DMS53 treated with DMSO at 0.1 percent for 48 hours (cell line): ENCODE results near the gene SPTBN2.
A peak's percentile ranks its signal among the peaks of the same experiment; 100 is the strongest.
"Not testable (repeated sequence)": the region's sequence is repeated elsewhere in the genome, so short reads cannot be mapped to it uniquely, and the experiment has no call there.

Source experiments
- DNase-seq: peaks from one replicate; lab custom pipeline; 2025; ENCODE audit not compliant: unreplicated experiment; lab: John Stamatoyannopoulos, UW

The SPTBN2 gene

DNA sequence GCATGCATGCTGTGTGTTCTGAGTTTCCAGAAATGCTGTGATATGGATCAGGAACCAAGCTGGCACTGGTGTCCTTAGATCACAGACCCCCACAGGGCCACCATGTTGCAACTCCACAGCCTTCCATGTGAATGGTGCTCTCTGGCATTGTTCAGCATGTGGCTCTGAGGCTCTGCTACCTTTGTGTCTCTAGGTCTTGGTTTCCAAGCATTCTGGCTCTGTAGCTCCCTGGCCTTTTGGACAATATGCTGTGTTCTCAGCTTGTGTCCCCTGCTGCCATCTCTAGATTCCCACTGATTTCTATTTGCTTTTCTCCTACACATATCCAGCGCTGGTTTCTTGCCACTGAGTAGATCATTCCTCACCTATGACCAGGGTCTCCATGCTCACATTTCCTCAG is 3.9 kb downstream of the SPTBN2 start:
- no peak for DNase-seq

DNA sequence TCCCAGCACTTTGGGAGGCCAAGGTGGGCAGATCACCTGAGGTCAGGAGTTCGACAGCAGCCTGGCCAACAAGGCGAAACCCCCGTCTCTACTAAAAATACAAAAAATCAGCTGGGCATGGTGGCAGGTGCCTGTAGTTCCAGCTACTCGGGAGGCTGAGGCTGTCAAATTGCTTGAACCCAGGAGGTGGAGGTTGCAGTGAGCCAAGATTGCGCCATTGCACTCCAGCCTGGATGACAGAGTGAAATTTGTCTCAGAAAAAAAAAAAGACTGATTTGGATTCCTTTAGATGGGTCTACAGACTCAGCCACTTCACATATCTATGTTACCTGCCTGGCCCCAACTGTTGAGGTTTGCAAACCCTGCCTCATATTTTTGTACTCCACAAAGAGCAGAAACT is 4.8 kb downstream of the SPTBN2 start:
- not testable (repeated sequence) for DNase-seq

DNA sequence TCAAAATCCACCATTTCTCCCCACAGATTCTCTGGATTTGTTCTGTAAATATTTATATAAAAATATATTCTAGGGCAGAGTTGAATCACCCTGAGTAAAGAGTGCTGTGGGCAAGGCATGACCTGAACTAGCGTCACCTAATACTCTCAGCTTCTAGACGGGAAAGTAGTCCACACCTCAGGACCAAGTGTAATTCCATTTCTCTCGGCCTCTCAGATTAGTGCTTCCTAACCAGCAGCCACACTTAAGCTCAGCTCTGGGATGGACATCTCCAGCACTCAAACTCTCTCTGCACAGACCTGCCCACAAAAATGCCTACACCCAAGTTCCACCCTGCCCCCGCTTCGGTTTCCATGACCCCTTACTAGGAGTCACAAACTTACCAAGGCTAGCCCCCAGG is 5.3 kb downstream of the SPTBN2 start:
- no peak for DNase-seq

DNA sequence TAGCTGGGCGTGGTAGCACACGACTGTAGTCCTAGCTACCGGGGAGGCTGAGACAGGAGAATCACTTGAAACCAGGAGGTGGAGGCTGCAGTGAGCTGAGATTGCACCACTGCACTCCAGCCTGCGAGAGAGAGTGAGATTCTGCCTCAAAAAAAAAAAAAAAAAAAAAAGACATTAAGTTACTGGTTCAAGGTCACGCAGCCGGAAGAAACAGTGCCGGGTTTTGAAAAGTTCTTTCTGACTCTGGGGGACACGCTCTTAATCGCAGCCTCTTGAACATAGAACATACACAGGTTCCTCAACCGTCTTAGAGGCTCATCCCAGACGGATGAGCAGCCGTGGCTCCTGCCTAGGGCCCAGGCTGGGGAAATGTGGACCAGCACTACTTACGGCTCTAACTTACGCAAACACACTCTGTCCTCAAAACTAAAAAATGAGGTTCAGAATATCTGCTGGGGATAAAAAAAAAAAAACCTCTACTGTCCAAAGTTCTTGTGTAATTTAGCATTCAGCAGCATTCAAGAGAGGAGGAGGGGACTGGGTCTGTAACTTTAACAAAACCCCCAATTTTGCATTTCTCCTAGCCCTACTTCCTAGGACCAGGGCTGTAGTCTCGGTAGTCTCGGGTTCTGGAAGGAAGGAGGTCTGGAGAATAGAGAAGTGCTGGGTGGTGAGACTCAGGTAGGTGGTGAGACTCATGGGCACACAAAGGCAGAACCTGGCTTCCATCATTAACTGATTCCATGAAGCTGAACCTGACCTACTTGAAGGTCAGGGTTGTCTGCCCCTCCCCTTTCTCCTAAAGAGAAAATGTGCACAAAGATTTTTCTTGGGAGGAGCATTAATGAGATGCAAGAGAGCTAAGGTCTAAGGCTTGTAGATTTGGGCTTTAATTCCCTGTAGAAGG is 6.0 kb downstream of the SPTBN2 start:
- no peak for DNase-seq

DNA sequence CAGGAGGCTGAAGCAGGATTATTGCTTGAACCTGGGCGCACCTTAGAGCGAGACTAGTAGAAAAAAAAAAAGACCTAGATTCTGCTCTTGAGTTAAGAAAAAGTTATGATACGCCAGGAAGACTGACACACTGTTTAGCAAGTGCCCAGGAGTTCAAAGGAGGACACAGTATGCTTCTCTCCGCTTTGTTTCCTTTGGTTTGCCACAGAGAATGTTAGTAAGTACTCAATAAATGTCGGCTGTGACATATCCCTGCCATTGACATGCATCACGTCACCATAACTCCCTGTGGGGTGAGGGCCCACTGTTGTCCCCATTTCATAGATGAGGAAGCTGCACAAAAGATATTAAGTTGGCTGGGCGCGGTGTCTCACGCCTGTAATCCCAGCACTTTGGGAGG is 7.1 kb downstream of the SPTBN2 start:
- no peak for DNase-seq

DNA sequence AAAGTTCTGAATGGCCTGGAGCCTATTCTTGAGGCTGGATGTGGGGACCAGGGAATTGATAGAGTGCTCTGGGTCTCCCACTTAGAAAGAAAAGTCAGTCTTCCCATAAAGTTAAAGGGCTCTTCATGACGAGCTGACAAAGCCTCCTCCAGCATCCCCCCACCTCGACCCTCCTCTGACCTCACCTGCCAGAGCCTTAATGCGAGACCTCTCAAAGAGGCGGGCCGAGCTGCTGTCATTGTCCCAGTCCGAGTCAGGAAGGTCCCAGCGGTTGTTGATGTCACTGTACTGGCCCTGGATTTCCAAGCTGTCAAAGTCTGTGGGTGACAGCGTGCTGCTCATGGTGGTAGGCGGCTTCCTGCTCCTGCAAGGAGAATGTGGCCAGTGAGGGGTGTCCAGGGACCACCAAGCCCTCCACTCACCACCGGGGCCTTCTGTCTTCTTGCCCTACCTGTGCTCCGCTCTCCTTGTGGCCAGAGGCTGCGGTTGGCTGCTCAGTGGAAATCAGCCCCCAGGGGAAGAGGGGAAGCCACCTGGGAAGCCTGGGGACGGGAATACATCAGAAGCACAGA is 8.0 kb downstream of the SPTBN2 start:
- no peak for DNase-seq

DNA sequence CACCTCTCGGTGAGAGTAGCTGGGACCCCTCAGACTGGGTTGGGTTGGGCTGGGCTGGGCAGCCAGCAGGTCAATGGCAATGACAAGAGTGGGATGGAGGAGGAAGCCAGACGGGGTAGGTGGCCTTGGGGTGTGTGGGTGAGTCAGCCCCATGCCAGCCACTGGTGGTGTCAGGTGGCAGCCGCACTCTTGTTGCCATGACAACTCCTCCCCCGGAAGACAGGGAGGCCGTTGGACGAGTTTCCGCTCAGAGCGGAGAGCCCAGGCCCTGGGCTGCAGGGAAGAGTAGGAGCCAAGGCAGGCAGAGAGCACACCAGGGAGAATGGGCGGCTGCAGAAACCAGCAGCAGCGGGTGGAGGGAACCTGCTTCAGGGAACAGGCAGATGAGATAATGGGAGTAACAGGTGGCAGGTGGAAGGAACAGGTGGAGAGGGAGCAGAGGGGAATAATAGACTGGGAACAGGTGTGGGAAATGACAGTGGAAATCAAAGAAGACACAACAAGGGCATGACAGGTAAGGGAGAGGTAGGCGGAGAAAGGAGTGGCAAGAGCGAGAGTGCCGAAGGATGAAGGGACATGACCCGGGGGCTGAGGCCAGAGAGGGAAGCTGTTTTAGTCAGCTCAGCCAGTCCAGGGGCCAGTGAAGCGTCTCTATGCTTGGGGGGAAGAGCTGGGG is 8.7 kb downstream of the SPTBN2 start:
- DNase-seq, result peak; percentile 98

DNA sequence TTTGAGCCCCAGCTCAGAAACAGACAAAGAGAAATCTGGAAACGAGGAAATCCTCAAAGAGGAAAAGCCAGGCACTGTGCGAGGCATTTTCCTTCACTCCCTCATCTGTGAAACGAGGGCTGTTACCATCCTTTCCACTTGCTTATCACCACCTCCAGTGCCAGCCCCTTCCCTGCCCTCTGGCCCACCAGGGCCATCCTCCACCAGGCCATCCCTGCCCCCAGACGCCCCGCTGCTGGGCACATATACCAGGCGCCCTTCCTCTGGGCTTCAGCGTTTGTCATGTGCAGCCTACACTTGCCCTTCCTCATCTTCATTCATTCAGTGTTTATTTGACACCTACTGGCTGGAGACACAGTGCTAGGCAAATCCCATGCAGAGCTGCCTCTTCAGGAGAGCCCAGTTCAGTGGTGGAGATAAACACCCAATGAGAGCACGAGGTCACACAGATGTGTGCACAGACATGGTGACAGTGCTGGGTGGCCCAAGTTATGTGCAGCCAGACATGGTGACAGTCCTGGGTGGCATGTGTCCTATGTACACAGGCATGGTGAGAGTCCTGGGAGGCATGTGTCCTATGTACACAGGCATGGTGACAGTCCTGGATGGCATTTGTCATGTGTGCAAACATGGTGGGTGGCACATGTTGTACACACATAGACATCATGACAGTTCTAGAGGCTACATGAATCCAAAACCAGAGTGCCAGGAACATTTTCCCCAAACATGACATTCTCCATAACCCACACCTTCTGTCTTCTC is 9.7 kb downstream of the SPTBN2 start:
- no peak for DNase-seq

DNA sequence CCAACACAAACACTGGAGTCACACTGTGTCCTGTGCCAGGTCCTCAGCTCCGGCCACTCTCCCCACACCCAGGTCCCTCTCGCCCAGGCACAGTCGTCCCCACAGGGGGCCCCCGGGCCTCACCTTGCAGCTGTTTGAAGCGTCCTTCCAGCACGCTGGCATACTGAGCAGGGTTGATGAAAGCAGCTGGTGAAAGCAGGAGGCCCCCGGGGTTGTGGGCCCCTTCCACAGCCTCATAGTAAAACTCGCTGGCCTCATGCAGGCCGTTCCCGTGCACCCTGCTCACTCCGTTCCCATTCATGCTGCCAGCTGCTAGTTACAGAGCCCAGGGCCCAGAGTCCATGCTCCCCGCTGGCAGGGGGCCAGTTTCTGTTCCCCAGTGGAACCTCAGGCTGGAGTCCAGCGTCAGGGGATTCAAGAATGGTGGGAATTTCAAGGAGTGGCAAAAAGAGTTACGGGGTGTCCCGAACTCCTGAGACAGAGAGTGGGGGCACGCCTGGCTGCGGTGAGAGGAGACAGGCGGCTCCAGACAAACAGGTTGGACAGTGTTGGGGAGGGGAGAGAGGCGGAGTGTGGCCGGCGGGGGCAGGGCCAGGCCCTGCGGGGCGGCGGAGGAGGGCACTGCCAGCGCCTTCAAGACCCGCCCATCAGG is 10.6 kb downstream of the SPTBN2 start:
- DNase-seq, result no peak

DNA sequence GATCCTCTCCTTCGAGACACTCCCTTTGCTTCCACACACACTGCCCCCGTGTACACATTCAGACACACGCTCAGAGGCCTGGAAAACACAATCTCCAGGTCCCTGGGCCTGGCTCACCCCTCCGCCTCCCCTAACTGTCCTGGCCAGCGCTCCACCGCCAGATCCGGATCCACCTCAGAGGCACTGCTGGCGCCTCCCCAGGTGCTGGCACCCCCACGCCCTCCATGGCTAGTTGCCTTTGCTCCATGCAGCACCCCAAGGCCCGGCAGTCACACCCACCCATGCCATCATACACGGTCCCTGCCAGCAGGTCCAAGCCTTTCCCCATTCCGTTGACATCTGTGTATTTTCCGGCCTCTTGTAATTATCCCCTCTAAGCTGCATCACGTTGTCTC is 11.1 kb downstream of the SPTBN2 start:
- no peak for DNase-seq

DNA sequence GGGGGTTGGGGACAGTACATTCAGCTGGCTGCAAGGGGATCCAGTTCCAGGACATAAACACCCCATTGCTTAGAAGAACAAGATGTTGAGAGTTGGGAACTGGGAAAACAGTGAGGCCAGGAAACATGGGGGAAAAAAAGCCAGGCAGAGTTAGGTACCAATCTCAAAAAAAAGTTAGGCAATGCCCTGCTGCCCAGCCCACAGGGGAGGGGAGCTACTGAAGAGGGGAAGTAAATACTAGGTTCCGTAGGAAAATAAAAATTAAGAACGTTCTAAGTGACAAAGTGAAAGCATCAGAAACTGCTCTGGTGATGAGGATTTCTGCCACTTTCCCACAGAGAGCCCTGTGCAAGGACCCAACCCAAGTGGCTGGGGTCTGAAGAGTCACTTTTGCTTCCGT is 12.0 kb downstream of the SPTBN2 start:
- DNase-seq, result no peak

DNA sequence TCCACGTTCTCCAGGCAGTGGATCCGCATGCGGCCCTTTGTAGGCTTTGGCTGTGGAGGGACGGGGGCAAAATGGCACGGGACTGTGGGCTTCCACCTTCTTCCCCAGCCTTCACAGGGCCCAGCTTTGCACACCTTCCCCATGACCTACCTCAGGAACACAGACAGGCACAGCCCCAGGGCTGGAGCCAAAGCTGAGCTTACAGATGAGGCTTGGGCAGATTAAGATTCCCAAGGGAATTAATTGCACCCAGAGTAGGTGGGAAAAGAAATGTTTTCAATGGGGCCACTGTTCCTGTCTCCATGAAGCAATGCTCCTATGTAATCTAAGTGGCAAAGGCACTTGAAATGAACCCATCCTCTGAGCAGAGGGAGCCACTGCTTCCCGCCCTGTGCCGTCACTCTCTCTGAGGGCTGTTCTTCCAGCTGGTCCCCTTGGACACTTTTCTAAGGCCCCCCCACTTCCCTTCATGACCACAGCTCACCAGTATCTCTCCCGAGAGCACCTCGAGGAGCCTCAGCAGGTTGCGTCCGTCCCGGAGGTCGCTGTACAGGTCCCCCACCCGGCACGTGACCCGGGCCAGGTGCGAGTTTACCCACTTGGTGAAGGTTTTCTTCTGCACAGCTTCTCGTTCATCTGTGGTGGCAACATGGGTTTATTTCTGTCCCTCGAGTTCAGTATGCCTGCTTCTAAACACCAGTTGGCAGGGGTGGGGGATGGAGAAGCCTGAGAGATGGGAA is 13.5 kb downstream of the SPTBN2 start:
- DNase-seq, result no peak

DNA sequence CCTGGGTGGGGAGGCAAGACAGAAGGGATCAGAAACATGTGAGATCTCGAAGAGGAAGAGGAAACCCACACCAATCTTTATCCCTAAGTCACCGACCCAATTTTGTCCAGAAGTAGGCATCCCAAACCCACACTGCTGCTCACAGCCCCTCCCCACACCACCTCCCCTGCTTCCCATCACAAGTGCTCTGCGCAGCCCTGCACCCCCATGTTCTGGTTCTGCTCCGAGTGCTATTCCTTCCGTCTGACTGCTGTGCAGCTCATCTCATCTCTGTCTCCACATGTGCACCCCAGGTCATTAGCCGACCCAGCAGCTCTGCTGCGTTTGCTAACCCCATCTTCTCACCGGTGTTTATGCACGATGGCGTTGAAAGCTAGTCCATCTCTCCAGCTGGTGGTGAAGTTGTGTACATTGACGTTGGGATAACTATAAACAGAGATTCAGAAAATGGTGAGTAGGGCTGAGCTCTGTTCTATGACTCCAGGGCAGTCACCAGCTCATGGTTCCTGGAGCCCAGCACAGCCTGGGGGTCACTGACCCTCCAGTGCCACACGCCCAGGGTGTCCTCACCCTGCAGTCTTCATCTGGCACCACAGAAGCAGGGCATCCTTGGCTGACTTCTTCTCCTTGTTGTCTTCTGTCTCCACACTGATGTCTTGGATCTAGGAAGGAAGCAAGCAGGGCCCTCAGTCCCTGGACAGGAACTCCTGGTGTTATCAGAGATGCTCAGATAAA is 15.1 kb downstream of the SPTBN2 start:
- no peak for DNase-seq

DNA sequence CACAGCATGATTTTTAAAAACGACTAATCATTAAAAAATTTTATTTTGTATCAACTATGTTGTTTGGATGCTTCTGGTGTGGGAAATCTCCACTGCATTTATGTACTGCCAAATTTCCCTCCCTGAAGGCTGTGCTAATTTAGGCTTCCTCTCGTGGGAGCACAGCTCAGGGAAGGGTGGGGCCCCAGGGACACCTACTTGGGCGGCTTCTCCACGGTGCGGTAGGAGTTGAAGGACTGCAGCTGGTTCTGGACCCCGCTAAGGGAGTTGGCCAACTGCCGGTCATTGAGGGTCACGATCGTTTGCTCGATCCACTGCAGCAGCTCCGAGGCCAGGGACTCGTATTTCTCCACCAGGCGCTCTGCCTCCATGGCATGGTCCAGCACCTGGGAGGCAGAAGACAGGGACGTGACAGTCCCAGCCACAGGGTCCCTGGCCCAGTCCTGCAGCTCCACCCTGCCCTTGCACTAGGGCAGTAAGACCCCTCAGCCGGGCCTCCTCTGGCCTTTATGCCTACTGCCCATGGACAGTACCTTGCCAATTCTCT is 18.6 kb downstream of the SPTBN2 start:
- DNase-seq, result no peak

DNA sequence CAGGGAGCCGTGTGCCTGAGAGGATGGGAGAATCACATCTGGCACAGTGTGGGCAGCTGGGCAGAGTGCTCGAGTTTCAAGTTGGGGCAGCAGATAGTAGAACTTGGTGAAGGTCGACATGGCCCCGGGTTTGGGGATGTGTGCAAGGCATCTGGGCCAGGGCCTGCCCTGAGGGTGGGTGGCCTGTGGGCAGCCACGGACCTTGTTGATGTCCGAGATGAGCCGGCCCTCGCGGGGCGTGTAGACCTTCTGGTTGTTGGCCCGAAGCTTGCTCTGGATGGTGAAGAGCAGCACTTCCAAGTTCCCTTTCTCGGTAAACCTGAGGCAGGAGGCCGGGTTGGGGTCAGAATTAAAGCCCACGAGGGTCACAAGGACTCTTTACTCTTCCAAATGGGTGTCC is 20.3 kb downstream of the SPTBN2 start:
- no peak for DNase-seq

DNA sequence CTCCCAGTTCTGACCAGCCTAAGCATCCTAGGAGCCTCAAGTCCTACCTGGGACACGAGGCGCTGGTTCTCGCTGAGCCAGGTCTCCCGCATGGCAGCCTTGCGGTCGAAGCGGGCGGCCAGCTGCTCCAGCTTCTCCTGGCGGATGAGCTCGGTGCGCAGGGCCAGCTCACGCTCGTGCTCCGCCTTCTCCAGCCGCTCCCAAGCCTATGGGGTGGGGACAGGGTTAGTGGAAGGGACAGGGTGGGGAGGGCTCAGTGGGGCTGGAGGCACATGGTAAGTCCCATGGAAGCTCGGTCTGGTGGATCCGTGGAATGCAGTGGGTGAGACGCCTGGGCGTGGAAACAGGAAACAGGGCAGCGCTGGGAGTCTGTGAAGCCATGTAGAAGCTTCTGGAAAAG is 20.9 kb downstream of the SPTBN2 start:
- DNase-seq, result no peak

DNA sequence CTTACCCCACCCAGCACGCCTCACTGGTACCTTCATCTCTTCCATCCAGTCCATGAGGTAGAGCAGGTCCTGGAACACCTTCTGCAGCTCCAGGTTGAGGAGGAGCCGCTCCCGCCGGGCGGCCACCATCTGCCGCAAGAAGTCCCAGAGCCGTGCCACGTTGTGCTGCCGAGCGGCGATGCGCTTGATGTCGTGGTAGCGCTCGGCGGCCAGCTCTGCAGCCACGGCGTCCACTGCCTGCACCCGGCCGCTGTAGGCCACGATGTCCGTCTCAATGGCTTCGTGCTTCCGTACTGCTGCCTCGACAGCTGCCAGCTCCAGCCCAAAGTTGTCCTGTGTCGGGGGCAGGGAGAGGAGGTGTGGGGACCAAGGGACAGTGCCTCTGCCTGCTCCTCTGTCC is 21.5 kb downstream of the SPTBN2 start:
- no peak for DNase-seq

DNA sequence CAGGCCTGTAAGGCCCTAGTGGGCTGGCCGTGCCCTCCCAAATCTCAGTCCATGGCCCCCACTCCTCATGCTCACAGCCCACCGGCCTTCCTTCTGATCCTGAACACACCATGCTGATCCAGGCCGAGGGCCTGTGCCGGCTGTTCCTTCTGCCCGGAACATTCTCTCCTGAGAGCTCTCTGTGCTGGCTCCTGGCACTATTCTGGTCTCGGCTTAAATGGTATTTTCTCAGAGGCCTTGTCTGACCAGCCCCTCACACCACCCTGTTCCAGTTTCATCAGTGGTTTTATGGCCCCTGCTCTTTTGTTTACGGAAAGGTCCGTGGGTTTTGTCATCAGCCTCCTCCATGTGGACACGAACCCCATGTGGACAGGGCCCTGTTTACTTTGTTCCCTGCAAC is 22.0 kb downstream of the SPTBN2 start:
- DNase-seq, result no peak

DNA sequence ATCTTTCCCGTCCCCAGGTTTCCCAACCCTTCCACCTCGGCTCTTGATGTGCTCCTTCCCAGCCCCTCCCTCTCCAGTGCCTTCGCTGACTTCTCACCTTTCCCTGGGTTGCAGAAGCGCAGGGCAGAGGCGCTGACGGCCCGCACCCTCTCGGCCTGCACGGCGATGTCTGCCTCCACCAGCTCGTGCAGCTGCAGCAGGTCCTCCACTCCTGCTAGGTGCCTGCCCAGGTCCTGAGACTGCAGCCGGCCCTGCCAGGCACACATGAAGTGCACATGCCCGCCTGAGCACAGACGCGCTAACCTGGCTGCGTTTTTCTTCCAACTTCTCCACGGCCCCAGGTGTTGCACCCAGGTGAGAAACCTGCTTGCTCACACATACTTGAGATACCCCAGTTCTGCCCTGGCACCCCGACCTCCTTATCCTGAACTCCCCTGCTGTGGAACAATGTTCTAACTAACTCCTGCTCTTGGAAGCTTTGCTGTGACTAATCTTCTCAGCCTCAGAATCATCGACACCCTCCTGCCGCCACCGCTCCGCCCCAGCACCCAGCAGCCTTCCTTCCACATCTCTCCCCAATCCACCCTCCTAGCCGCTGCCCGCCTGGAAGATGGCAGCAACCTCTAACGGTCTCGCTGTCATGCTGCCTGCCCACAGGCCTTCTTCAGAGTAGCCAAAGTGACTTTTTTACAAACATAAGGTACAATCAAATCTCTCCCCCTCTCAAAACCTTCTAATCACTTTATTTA is 23.3 kb downstream of the SPTBN2 start:
- no peak for DNase-seq
